ENCODE measurements around the gene ZNF362. TPM values are rescaled to one million over a fixed set of nuclear protein-coding genes. Genes with fewer than 3 reads are reported as not detected.

The ZNF362 gene
- polyA plus RNA-seq, 3 donors: 47.4 to 53.7 (median 50.4) TPM

DNA sequence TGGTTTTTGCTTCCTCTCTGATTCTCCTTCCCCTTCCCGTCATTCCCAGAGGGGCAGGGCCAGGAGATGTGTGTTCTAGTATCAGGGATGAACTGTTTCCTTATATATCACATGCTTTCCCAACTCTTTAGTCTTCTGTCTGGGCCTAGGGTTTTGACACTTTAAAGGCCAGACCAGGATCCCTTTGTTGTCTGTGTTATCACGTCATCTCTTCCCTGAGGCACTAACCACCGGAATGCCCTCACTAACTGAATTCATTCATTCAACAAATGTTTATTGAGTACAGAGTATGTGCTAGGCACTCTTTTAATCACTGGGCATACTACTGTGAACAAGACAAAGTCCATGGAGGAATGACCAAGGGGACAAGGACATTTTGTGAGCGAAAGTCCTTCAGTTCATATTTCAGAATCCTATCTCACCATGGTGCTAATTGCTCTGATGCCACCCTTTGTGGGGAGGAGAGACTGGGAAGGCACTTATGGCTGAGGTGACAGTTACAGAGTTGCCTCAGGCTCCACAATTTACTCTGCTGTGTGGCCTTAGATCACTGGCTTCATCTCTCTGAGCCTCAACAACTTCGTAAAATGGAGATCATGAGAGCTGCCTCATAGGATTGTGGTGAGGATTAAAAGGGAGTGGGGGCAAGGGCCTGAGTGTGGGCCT lies 12.0 kb upstream of the ZNF362 start:
- no peak for DNase-seq (ENCODE audit: low read depth in 3 of 3, low spot score in 2 of 3)

DNA sequence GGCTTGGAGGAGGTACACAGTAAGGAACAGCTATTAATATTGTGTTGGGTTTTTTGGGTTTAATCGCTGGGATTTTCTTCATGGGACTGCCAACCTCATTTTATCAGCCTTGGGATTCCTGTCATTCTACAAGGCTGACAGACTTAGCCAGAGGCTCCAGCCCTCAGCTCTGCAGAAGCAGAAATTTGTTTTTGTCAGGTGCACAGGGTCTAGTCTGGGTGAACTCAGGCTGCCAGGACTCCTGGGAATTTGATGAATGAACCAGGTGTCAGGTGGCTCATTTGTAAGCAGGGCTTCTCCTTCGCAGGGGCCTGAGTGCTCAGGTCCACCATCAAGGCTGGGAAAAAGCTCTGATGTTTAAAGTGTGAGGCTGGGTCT lies 11.5 kb upstream of the ZNF362 start:
- no peak for DNase-seq (ENCODE audit: low read depth in 3 of 3, low spot score in 2 of 3)

DNA sequence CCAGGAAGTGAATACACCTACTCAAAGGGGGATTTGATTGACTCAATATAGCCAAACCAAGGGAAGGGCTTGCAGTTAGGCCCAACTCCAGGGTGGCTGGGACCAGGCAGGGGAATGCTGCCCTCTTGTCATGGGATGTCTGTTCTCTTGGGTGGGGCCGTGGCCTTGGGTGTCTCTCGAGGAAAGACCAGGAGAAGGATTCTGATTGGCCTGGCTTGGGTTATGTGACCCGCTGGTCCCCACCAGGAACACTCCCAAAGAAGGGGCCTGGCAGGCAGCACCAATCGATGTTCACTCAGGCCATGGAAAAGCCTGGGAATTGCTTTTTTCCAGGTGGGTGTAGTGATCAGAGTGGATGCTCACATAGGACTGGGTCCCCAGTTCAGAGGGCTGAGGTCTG lies 10.1 kb upstream of the ZNF362 start:
- DNase-seq (ENCODE audit: low read depth in 3 of 3, low spot score in 2 of 3): no peak

DNA sequence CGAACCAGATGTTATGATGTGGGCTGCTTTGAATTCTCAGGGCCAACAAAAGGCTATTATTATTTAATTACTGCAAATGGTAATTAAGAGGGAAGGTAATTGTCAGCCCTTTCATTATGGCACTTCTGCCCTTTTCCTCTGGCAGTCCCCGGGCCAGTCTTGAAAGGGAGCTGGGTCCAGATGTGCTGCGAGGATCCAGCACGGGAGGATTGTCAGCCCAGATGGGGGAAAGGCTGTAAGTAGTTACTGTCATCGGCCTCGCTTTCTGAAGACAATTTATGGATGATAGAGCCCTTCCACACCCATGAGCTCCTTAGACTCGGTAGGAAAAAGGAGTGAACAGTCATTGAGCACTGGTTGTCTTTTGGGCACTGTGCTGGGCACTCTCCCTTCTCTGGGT lies 8.7 kb upstream of the ZNF362 start:
- DNase-seq (ENCODE audit: low read depth in 3 of 3, low spot score in 2 of 3): no peak

DNA sequence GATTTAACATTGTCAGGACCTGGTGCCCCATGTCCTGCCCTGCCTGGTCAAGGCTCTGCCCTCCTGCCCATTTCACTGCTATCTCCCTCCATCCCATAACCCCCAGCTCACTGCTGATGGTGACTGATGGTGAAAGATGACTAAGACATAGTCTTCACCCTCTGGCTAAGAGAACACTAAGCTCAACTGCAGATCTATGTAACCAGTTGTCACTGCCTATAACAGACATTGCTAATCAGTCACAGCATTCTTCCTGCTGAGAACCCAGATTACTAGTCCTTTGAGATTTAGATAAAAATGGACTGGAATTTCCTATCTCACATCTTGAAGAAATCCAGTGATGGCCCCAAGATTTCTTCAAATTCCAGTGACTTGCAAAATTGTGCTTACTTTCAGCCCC lies 8.0 kb upstream of the ZNF362 start:
- DNase-seq (ENCODE audit: low read depth in 3 of 3, low spot score in 2 of 3): no peak

DNA sequence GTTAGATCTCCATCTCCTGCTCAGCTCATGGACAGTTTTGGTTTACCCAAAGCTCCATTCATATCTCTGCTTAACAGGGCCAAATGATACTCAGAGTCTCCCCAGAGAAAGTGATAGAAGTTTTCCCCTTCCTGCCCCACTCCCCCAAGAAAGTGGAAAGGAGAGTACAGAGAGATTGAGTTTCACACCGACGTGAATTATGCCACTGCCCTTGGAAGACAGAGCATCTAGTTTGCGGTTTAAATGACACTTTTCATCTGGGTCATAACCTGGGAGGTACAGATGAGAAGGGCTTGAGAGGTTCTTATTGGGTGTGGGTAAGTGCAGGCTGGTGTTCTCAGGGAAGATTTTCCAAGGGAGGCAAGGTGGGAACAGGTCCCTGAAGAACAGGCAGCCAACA lies 6.9 kb upstream of the ZNF362 start:
- no peak for DNase-seq (ENCODE audit: low read depth in 3 of 3, low spot score in 2 of 3)

DNA sequence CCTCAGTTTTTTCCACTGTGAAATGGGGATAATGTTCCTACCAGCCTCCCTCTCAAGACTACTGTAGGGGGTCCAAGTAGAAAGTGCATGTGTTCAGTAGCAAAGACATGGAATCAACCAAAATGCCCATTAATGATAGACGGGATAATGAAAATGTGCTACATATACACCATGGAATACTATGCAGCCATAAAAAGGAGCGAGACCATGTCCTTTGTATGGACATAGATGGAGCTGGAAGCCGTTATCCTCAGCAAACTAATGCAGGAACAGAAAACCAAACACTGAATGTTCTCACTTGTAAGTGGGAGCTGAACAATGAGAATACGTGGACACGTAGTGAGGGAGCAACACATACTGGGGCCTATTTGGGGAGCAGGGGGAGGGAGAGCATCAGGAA lies 6.1 kb upstream of the ZNF362 start:
- DNase-seq (ENCODE audit: low read depth in 3 of 3, low spot score in 2 of 3): no peak

DNA sequence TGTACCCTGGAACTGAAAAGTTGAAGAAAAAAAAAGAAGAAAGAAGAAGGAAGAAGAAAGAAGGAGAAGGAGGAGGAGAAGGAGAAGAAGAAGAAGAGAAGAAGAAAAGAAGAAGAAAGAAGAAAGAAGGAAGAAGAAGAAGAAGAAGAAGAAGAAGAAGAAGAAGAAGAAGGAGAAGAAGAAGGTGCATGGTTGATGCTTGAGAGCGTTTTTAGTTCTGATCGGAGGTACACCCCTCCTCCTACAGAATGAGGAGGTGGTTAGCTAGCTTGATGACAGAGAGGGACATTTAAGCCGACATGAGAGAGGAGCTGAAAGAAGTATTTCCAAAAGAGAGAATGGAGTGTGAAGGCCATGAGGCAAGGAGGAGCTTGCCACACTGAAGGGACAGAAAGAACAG lies 5.6 kb upstream of the ZNF362 start:
- DNase-seq (ENCODE audit: low read depth in 3 of 3, low spot score in 2 of 3): no peak

DNA sequence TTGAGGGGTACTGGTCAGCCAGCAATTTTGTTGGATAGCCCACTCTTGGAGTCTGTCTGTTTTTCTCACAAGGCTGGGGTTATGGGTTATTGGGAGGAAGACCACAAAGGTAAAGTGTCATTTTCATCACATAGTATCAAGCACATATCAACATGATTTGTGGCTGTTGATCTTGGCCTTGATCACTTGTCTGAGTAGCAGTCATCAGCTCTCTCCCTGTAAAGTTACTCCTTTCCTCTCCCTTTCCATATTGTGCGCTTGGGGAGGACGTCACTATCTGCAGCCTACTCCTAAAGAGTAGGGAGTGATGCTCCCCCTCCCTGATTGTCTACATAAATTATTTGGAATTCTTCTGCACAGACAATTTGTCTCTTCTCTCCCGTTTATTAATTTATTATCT lies 1.8 kb upstream of the ZNF362 start:
- DNase-seq (ENCODE audit: low read depth in 3 of 3, low spot score in 2 of 3): no peak

DNA sequence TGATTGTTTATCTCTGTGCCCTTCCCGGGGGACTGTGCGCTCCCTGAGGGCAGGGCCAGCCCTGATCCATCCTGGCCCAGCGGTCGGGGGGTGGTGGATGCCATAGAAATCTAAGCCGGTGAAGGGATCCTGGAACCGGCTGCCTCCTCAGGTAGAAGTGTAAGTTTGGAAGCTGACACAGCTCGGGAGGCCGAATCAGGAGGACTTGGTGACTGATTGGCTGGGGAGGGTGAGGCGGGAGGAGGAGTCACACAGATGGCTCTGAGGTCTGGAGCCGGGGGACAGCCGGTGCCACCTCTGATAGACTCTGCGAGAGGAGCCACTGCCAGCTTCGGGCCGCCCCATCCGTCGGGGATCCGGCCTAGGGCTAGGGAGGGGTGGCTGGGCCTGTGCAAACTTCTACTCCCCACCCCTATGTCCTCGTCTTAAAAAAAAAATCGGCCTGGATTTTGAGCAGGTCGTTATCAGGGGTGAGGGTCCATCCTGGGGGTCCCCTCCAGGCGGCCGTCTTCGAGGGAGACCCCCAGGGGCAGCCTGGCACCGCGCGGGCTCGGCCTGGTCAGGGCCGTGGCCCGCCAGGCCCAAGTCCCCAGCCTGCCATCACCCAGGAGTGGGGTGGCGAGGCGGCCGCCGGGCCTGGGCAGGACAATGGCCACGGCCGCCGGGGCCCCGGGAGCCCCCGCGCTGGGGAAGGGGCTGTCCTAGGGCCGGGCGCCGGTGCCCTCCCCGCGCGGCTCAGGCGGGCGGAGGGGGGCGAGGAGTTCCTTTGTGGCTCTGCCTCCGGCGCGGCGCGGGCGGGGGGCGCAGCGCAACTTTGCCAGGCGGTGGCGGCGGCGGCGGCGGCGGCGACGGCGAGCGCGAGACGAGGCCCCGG lies 708 bp upstream of the ZNF362 start:
- DNase-seq (ENCODE audit: low read depth in 3 of 3, low spot score in 2 of 3): no peak

DNA sequence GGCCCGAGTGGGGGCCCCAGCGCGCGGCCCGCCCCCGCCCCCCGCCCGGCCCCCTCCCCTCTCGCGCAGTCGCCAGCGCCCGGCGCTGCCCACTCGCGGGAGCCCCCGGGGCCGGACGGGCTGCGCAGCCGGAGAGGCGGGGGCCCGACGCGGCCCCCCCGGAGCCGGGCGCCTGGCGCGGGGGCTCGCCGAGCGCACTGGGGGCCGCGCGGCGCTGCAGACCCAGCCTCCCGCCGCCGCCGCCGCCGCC lies 146 bp upstream of the ZNF362 start:
- no peak for DNase-seq (ENCODE audit: low read depth in 3 of 3, low spot score in 2 of 3)

DNA sequence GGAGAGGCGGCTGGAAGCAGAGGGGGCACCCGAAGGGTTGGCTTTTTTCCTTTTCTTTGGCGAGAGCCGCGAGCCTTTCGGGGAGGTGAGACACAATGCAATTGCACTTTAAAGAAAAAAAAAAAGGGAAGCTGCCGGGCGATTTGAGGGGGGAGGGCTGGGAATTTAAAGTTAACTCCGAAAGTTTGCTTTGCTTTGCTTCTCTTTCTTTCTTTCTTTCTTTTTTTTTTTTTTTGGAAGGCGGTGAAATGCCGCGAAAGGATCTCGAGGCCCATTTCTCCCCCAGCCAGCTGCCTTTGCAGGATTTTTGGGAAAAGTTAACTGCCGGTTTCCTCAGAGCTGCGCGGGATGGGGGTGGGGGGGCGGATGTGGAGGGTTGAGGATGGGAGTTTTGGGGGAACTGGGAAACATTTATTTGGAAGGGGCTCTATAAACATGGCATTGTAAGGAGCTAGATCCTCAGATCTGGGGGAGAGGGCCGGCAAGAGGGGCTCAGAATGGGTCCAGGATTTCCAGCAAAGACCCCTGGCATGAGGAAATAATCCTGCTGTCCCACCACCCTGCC lies 997 bp downstream of the ZNF362 start:
- no peak for DNase-seq (ENCODE audit: low read depth in 3 of 3, low spot score in 2 of 3)

DNA sequence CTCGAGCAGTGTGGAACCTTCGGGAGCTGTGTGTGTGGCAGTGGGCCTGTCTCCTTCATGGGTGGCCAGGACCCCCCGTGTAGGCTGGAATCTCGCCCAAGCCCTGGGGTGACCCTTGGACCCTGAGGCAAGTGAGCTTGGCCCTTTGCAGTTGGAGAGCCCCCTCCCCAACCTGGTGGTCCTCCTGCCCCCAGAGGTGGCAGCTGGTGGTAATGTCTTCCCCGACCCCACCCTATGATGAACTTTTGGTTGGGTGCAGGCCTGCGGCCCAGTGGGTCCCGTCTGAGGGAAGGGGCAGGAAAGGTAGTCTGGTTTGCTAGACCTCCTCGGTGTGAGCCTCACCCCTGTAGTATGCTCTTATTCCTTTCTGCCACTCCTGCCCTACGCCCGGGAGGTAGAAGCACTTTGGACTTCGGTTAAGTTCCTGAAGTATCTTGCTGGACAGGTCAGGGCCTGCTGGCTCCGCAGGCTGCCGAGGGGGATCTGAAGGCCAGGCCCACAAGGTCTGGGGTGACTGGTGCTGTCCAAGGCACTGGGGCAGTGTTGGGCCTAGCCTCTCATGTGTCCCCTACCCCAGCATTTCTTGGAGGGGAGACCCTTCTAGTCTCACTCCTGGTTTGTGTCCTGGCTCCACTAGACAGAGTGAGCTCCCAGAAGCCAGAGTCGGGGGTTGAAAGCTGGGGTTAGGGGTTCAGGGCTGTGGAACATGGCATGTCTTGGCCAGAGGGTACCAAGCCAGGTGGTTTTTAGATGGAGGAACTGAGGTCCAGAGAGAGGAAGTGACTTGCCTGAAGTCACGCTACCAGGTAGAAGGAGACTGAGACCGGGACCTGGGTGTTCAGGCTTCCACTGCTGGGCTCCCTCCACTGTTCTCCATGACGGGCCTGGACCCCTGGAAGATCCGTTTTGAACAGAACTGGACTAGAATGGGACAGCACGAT lies 1.8 kb downstream of the ZNF362 start:
- no peak for DNase-seq (ENCODE audit: low read depth in 3 of 3, low spot score in 2 of 3)

DNA sequence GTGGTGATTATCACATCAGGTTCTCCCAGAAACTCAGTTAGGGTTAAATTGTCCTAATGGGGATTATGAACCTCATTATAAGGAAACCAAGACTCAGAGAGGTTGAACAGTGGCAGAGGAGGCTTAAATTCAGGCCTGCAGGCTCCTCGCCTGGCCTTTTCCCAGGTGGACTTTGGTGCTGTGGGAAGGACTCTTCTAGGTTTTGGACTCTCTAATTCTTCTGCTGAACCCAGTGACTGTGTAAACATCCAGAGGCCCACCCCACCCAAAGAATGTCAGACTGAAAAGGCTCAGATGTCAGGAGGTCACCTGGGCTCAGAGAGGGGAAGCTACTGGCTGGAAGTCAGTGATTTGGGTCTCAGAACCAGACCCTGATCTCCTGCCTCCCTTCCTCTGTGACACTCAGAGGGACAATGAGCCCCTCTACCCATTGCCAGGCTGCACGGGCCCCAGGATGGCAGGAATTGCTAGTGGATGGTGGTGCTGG lies 2.5 kb downstream of the ZNF362 start:
- DNase-seq (ENCODE audit: low read depth in 3 of 3, low spot score in 2 of 3): no peak

DNA sequence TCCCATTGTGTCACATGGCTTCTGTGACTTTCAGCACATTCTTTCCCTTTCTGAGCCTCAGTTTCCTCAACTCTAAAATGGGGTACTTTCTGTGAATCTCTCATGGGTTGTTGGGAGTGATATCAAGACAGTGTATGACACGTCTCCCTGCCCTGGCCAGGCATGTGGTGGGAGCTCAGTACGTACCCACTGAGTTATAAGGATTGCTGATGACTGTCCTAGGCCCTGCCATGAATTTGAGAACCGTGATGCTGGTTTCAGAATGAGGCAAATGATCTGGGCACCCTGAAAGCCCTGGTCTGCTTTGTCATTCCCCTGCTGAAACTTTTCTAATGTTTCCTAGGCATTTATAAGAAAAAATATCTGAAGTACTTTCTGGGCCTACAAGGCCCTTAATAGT lies 3.6 kb downstream of the ZNF362 start:
- DNase-seq (ENCODE audit: low read depth in 3 of 3, low spot score in 2 of 3): no peak

DNA sequence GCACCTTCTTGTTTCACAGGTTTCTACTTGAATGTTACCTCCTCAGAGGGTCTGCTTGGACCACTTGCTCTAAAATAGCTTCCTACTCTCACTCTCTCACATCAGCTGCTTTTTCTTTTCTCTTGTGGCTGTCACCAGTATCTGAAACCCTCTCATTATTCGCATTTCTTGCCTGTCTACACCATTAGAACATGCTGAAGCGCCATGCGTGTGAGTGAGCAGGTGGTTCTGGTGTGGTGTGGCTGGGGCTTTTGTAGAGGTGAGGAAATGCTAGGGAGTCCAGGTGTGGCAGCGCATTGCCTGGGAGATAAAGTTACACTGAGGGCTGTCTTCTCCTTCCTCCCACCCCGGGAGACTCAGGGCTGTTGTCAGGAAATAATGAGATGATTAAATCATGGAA lies 4.1 kb downstream of the ZNF362 start:
- DNase-seq (ENCODE audit: low read depth in 3 of 3, low spot score in 2 of 3): no peak

DNA sequence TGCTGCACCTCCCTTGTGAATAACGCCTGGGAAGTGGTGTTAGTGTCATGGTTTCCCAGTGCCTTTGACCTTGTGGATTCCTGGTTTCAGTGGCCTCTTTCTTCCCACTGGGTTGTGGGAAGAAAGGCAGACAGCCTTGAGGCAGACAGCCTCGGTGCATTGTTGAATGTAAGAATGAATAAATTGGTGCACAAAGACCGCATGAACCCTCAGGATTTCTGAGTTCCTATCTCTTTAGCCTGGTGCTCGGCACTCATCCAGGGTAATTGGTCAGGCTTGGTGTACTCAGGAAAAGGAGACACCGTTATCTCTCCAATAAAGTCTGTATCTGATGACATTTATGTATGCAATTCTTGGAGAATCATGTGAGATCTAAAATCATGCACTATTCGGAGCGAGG lies 5.1 kb downstream of the ZNF362 start:
- no peak for DNase-seq (ENCODE audit: low read depth in 3 of 3, low spot score in 2 of 3)

DNA sequence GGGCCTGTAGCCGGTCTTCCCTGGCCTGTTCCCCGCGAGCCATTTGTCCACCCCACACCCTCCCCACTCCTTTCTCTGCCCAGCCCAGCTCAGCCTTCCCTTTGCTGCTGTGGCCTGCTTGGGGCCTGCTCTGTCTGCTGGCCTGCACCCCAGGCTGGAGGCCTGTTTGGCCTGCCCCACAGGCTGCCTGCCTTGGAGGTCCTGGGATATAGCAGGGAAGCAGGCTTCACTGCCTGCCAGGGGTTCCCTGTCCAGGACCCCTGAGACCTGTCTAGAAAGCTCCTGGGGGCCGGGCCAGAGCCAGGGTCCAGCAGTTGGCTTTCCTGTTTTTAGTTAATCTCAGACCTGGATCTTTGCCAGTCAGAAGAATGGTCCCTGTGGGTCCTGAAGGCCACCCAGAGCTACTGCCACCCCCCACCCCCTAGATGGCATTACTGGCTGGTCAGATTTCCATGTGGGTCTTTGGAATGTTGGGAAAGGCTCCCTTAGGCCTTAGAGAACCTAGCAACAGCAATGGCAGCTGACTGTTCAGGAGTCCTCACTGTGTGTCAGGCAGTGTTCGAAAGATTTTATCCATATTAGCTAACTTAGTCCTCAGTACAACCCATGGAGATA lies 7.7 kb downstream of the ZNF362 start:
- DNase-seq (ENCODE audit: low read depth in 3 of 3, low spot score in 2 of 3): no peak

DNA sequence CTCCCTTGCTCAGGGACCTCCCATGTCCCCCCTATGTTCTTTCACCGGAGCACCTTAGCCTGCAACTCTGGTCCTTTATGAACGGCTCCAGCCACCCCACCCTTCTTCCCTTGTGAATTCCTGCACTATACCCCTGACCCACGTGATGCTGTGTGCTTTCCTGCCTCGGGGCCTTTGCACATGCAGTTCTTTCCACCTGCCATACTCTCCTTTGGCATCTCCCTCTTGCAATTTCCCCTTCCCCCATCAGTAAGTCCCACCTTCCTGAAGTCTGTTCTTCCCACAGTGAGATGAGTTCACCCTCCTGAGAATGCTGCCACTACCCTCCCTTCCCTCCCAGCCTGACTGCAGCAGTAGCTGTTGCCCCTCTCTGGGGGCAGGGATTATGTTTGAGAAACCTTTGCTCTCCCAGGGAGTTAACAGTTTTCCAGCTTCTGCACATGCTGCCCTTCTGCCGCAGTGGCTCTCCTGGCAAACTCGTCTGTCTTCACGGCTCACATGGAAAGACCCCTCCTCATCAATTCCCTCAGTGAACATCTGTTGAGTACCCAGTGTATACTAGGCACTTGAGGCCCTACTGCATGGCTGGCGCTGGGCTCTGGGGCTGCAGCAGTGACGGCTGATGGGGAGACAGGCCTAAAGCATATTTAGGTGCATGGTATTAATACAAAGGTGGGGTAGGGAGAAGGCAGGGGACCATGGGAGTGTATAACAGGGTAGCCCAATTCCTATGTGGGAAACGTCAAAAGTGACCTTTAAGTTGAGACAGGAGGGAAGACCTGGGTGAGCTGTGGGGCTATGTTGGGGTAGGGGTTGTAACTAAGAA lies 9.7 kb downstream of the ZNF362 start:
- DNase-seq (ENCODE audit: low read depth in 3 of 3, low spot score in 2 of 3): no peak

DNA sequence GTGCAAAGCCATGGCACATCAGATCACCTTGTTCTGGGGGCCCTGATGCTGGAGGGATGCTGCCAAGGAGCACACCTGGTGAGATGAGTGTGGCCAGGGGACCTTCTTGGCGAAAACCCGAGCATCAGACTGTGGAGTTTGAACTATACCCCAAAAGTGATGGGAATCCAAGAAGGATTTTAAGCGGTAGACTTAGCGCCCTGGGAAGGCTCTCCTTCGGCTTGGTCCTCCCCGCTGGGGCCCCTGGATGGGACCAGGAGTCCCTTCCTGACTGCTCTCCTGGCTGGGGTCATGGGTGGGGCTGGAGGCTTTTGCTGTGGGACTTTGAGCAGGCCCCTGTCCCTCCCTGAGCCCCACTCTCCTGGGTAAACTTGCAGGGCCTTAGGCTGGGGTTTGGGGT lies 10.5 kb downstream of the ZNF362 start:
- DNase-seq (ENCODE audit: low read depth in 3 of 3, low spot score in 2 of 3): no peak

Measured in right renal cortex interstitium (tissue), 3 donors.